Transverse colon (tissue), 3 donors: ENCODE measurements around the gene PAQR5.

Source experiments
- CTCF ChIP-seq, 5 experiments: fragments of 200-600 bp in 3 of 5; fragments of 450-650 bp in 2 of 5; sonication (generic) in 3 of 5; IDR thresholded peaks; 1 replicate in 2 of 5; 2 replicates in 3 of 5; pipeline ENCODE4 v1.5.1; 2016 to 2017; ENCODE audit warnings: antibody characterized with exemption in 5 of 5, inconsistent platforms in 3 of 5, mild to moderate bottlenecking in 2 of 5, moderate library complexity in 1 of 5
- POLR2A ChIP-seq: fragments of 450-650 bp; IDR thresholded peaks from one replicate; pipeline ENCODE4 v1.6.1; 2016; ENCODE audit warnings: antibody characterized with exemption, mild to moderate bottlenecking, moderate library complexity

GRCh38 chr15:69424748-69425413, 126.2 kb downstream of the PAQR5 start:
- TF ChIP-seq CTCF (IDR thresholded peaks at IDR 0.05) (no peak), POLR2A (no peak)
